ENCODE data around the gene SPCS3.

GRCh38 chr4:176320340-176320975 lies 692 bp downstream of the SPCS3 start:
- TF ChIP-seq, protein P1, sequence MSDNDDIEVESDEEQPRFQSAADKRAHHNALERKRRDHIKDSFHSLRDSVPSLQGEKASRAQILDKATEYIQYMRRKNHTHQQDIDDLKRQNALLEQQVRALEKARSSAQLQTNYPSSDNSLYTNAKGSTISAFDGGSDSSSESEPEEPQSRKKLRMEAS (IDR thresholded peaks at IDR 0.05; ENCODE audit: low read depth, low read length) = peak; percentile 71
- TF ChIP-seq, protein P2, sequence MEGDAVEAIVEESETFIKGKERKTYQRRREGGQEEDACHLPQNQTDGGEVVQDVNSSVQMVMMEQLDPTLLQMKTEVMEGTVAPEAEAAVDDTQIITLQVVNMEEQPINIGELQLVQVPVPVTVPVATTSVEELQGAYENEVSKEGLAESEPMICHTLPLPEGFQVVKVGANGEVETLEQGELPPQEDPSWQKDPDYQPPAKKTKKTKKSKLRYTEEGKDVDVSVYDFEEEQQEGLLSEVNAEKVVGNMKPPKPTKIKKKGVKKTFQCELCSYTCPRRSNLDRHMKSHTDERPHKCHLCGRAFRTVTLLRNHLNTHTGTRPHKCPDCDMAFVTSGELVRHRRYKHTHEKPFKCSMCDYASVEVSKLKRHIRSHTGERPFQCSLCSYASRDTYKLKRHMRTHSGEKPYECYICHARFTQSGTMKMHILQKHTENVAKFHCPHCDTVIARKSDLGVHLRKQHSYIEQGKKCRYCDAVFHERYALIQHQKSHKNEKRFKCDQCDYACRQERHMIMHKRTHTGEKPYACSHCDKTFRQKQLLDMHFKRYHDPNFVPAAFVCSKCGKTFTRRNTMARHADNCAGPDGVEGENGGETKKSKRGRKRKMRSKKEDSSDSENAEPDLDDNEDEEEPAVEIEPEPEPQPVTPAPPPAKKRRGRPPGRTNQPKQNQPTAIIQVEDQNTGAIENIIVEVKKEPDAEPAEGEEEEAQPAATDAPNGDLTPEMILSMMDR (IDR thresholded peaks at IDR 0.05; ENCODE audit: low read depth, low read length) = no peak
